Measurements from ENCODE around the gene UBXN7. TPM values are rescaled to one million over a fixed set of nuclear protein-coding genes. Genes with fewer than 3 reads are reported as not detected.
"Not testable (repeated sequence)": the region's sequence is repeated elsewhere in the genome, so short reads cannot be mapped to it uniquely, and the experiment has no call there.

Gene UBXN7
- total RNA-seq, 1 experiment from 2014 or later, result 99.6 TPM

DNA sequence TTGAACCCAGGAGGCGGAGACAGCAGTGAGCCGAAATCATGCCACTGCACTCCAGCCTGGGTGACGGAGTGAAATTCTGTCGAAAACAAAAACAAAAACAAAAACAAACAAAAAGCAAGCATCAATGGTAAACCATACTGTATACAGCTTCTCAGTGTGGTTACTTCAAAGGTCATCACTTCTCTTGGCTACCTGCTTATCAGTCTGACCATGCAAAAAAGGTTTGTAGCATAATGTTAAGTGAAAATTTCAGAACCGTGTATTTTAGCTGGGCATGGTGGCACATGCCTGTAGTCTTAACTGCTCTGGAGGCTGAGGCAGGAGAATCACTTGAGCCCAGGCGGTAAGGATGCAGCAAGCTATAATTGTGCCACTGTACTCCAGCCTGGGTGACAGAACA is 4.2 kb downstream of the UBXN7 start:
- POLR2A ChIA-PET, result no interaction called here
- TF ChIP-seq ZBTB21 (CRISPR knock-in tag; IDR thresholded peaks at IDR 0.05; ENCODE audit: borderline replicate concordance), result no peak
- TF ChIP-seq, protein P1, sequence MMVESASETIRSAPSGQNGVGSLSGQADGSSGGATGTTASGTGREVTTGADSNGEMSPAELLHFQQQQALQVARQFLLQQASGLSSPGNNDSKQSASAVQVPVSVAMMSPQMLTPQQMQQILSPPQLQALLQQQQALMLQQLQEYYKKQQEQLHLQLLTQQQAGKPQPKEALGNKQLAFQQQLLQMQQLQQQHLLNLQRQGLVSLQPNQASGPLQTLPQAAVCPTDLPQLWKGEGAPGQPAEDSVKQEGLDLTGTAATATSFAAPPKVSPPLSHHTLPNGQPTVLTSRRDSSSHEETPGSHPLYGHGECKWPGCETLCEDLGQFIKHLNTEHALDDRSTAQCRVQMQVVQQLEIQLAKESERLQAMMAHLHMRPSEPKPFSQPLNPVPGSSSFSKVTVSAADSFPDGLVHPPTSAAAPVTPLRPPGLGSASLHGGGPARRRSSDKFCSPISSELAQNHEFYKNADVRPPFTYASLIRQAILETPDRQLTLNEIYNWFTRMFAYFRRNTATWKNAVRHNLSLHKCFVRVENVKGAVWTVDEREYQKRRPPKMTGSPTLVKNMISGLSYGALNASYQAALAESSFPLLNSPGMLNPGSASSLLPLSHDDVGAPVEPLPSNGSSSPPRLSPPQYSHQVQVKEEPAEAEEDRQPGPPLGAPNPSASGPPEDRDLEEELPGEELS (CRISPR knock-in tag; IDR thresholded peaks at IDR 0.05), result no peak
- no peak for TF ChIP-seq ATF6 (CRISPR knock-in tag; IDR thresholded peaks at IDR 0.05)
- no peak for TF ChIP-seq GTF2I (CRISPR knock-in tag; conservative IDR thresholded peaks at IDR 0.05)
- TF ChIP-seq ZBTB43 (CRISPR knock-in tag; IDR thresholded peaks at IDR 0.05), result no peak
- TF ChIP-seq NFYB (CRISPR knock-in tag; conservative IDR thresholded peaks at IDR 0.05; ENCODE audit: low read depth), result no peak
- TF ChIP-seq, protein P2, sequence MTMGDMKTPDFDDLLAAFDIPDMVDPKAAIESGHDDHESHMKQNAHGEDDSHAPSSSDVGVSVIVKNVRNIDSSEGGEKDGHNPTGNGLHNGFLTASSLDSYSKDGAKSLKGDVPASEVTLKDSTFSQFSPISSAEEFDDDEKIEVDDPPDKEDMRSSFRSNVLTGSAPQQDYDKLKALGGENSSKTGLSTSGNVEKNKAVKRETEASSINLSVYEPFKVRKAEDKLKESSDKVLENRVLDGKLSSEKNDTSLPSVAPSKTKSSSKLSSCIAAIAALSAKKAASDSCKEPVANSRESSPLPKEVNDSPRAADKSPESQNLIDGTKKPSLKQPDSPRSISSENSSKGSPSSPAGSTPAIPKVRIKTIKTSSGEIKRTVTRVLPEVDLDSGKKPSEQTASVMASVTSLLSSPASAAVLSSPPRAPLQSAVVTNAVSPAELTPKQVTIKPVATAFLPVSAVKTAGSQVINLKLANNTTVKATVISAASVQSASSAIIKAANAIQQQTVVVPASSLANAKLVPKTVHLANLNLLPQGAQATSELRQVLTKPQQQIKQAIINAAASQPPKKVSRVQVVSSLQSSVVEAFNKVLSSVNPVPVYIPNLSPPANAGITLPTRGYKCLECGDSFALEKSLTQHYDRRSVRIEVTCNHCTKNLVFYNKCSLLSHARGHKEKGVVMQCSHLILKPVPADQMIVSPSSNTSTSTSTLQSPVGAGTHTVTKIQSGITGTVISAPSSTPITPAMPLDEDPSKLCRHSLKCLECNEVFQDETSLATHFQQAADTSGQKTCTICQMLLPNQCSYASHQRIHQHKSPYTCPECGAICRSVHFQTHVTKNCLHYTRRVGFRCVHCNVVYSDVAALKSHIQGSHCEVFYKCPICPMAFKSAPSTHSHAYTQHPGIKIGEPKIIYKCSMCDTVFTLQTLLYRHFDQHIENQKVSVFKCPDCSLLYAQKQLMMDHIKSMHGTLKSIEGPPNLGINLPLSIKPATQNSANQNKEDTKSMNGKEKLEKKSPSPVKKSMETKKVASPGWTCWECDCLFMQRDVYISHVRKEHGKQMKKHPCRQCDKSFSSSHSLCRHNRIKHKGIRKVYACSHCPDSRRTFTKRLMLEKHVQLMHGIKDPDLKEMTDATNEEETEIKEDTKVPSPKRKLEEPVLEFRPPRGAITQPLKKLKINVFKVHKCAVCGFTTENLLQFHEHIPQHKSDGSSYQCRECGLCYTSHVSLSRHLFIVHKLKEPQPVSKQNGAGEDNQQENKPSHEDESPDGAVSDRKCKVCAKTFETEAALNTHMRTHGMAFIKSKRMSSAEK (CRISPR knock-in tag; IDR thresholded peaks at IDR 0.05; ENCODE audit: borderline replicate concordance), result no peak
- TF ChIP-seq SMAD3 (CRISPR knock-in tag; IDR thresholded peaks at IDR 0.05; ENCODE audit: borderline replicate concordance), result no peak
- TF ChIP-seq HMGA2 (CRISPR knock-in tag; IDR thresholded peaks at IDR 0.05), result no peak
- TF ChIP-seq FOXK1 (CRISPR knock-in tag; IDR thresholded peaks at IDR 0.05), result no peak
- H3K27me3 Mint-ChIP-seq (ENCODE audit: low read depth), result no peaks in the 10 kb centered on the region
- no peak overlapping the region for H3K4me3 Mint-ChIP-seq
- DNase-seq (ENCODE audit: low spot score) (no peak), ATAC-seq (no peak)
- H3K4me1 Mint-ChIP-seq, result peaks cover 14% of the 10 kb centered on the region
- no peaks in the 10 kb centered on the region for H3K9me3 Mint-ChIP-seq
- H3K27ac Mint-ChIP-seq, result peak overlapping the region; percentile 33; the same call in 1 of the 2 replicates
- H3K36me3 Mint-ChIP-seq, result peaks cover 4% of the 10 kb centered on the region
- CTCF ChIA-PET, result no interaction called here

DNA sequence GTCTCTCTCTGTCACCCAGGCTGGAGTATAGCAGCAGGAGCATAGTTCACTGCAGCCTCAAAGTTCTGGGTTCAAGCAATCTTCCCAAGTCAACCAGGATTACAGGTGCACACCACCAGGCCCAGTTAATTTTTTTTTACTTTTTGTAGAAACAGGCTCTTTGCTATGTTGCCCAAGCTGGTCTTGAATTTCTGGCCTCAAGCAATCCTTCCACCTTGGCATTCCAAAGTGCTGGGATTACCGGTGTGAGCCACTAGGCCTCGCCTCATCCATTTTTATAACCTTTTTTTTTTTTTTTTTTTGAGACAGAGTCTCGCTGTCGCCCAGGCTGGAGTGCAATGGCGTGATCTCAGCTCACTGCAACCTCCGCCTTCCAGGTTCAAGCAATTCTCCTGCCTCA is 7.8 kb downstream of the UBXN7 start:
- ATAC-seq; DNase-seq (ENCODE audit: low spot score); H3K9me3 Mint-ChIP-seq; H3K4me3 Mint-ChIP-seq; CTCF ChIA-PET; POLR2A ChIA-PET; H3K36me3 Mint-ChIP-seq; H3K27ac Mint-ChIP-seq; H3K27me3 Mint-ChIP-seq (ENCODE audit: low read depth): not testable (repeated sequence)
- H3K4me1 Mint-ChIP-seq, result peaks cover 22% of the 10 kb centered on the region

- POLR2A ChIA-PET, result interaction anchor here (1.1 kb wide), 1 partner anchor 9 kb away, joined by 3 read pairs; no protein-coding TSS in a partner anchor
- peaks cover 26% of the 10 kb centered on the region for H3K4me1 Mint-ChIP-seq
- no peak for TF ChIP-seq MXD4 (CRISPR knock-in tag; IDR thresholded peaks at IDR 0.05; ENCODE audit: borderline replicate concordance)
- TF ChIP-seq, protein P3, sequence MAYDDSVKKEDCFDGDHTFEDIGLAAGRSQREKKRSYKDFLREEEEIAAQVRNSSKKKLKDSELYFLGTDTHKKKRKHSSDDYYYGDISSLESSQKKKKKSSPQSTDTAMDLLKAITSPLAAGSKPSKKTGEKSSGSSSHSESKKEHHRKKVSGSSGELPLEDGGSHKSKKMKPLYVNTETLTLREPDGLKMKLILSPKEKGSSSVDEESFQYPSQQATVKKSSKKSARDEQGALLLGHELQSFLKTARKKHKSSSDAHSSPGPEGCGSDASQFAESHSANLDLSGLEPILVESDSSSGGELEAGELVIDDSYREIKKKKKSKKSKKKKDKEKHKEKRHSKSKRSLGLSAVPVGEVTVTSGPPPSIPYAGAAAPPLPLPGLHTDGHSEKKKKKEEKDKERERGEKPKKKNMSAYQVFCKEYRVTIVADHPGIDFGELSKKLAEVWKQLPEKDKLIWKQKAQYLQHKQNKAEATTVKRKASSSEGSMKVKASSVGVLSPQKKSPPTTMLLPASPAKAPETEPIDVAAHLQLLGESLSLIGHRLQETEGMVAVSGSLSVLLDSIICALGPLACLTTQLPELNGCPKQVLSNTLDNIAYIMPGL (CRISPR knock-in tag; IDR thresholded peaks at IDR 0.05), result no peak
- no peak for TF ChIP-seq ZBTB21 (CRISPR knock-in tag; IDR thresholded peaks at IDR 0.05; ENCODE audit: borderline replicate concordance)
- TF ChIP-seq SOX15 (CRISPR knock-in tag; IDR thresholded peaks at IDR 0.05), result no peak
- TF ChIP-seq TP53 (CRISPR knock-in tag; IDR thresholded peaks at IDR 0.05), result no peak
- TF ChIP-seq ZNF232 (CRISPR knock-in tag; IDR thresholded peaks at IDR 0.05), result no peak
- TF ChIP-seq, protein P4, sequence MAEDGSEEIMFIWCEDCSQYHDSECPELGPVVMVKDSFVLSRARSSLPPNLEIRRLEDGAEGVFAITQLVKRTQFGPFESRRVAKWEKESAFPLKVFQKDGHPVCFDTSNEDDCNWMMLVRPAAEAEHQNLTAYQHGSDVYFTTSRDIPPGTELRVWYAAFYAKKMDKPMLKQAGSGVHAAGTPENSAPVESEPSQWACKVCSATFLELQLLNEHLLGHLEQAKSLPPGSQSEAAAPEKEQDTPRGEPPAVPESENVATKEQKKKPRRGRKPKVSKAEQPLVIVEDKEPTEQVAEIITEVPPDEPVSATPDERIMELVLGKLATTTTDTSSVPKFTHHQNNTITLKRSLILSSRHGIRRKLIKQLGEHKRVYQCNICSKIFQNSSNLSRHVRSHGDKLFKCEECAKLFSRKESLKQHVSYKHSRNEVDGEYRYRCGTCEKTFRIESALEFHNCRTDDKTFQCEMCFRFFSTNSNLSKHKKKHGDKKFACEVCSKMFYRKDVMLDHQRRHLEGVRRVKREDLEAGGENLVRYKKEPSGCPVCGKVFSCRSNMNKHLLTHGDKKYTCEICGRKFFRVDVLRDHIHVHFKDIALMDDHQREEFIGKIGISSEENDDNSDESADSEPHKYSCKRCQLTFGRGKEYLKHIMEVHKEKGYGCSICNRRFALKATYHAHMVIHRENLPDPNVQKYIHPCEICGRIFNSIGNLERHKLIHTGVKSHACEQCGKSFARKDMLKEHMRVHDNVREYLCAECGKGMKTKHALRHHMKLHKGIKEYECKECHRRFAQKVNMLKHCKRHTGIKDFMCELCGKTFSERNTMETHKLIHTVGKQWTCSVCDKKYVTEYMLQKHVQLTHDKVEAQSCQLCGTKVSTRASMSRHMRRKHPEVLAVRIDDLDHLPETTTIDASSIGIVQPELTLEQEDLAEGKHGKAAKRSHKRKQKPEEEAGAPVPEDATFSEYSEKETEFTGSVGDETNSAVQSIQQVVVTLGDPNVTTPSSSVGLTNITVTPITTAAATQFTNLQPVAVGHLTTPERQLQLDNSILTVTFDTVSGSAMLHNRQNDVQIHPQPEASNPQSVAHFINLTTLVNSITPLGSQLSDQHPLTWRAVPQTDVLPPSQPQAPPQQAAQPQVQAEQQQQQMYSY (CRISPR knock-in tag; IDR thresholded peaks at IDR 0.05), result no peak
- peaks cover 4% of the 10 kb centered on the region; the same call in 1 of the 2 replicates for H3K36me3 Mint-ChIP-seq
- CTCF ChIA-PET, result no interaction called here
- ATAC-seq, result peak; percentile 36
- H3K4me3 Mint-ChIP-seq, result no peak overlapping the region
- H3K9me3 Mint-ChIP-seq, result no peaks in the 10 kb centered on the region
- H3K27me3 Mint-ChIP-seq (ENCODE audit: low read depth), result no peaks in the 10 kb centered on the region
- no peak for DNase-seq (ENCODE audit: low spot score)
- H3K27ac Mint-ChIP-seq, result peak overlapping the region; percentile 57
Measured at GRCh38 chr3:196423044-196423781, 9.0 kb downstream of the UBXN7 start.
